ENCODE data around the gene HEBP1. TPM values are rescaled to one million over a fixed set of nuclear protein-coding genes. Genes with fewer than 3 reads are reported as not detected.

The HEBP1 gene
- total RNA-seq, 4 donors from 2014 or later, result 65.4 to 80.1 (median 71.7) TPM

GRCh38 chr12:12960639-12961209, 39.3 kb downstream of the HEBP1 start:
- TF ChIP-seq, protein P1, sequence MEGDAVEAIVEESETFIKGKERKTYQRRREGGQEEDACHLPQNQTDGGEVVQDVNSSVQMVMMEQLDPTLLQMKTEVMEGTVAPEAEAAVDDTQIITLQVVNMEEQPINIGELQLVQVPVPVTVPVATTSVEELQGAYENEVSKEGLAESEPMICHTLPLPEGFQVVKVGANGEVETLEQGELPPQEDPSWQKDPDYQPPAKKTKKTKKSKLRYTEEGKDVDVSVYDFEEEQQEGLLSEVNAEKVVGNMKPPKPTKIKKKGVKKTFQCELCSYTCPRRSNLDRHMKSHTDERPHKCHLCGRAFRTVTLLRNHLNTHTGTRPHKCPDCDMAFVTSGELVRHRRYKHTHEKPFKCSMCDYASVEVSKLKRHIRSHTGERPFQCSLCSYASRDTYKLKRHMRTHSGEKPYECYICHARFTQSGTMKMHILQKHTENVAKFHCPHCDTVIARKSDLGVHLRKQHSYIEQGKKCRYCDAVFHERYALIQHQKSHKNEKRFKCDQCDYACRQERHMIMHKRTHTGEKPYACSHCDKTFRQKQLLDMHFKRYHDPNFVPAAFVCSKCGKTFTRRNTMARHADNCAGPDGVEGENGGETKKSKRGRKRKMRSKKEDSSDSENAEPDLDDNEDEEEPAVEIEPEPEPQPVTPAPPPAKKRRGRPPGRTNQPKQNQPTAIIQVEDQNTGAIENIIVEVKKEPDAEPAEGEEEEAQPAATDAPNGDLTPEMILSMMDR (IDR thresholded peaks at IDR 0.05; ENCODE audit: low read depth), result no peak

DNA sequence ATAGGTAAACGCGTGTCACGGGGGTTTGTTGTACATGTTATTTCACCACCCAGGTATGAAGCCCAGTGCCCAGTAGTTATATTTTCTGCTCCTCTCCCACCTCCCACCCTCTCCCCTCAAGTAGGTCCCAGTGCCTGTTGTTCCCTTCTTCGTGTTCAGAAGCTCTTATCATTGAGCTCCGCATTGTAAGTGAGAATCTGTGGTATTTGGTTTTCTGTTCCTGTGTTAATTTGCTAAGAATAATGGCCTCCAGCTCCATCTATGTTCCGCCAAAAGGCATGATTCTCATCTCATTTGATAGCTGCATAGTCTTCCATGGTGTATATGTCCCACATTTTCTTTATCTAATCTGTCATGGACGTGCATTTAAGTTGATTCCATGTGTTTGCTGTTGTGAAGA, 41.2 kb downstream of the HEBP1 start:
- TF ChIP-seq, protein P1 (IDR thresholded peaks at IDR 0.05; ENCODE audit: low read depth), result no peak

- TF ChIP-seq, protein P1 (IDR thresholded peaks at IDR 0.05; ENCODE audit: low read depth), result no peak
Measured at GRCh38 chr12:12954878-12955625, 45.0 kb downstream of the HEBP1 start.

DNA sequence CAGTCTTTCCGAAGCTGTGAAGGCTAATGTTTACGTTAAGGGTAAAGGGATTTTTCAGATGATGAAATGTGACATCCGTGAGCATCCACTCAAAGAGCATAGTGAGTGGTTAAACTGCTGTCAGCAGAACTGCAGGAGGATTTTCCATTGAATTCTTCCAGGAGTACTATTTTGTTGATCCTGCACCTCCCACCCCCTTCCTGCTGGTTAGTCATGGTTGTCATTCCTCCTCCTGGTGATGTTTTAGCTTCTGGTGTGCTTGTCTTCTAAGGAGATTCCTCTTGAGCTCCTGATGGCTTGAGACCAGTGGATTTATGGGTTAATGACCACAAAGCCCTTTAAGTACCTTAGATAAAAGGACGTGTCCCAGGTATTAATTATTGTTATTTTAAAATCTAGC, 45.7 kb downstream of the HEBP1 start:
- TF ChIP-seq, protein P1 (IDR thresholded peaks at IDR 0.05; ENCODE audit: low read depth), result no peak

GRCh38 chr12:12952036-12952435, 48.0 kb downstream of the HEBP1 start, which contains the start of gene GPRC5D:
GPRC5D (minus strand) TSS chr12:12952170; CDS start chr12:12950384, 1,786 bp downstream.
- TF ChIP-seq, protein P1 (IDR thresholded peaks at IDR 0.05; ENCODE audit: low read depth), result no peak

- TF ChIP-seq, protein P1 (IDR thresholded peaks at IDR 0.05; ENCODE audit: low read depth), result no peak
Measured at GRCh38 chr12:12951504-12951903, 48.6 kb downstream of the HEBP1 start.

GRCh38 chr12:12947902-12948301, 52.2 kb downstream of the HEBP1 start:
- TF ChIP-seq, protein P1 (IDR thresholded peaks at IDR 0.05; ENCODE audit: low read depth), result no peak

Measured in subcutaneous adipose tissue (tissue), 4 donors.